ENCODE data around the gene CYP2R1.

The CYP2R1 gene

GRCh38 chr11:14835496-14836492 lies 56.2 kb downstream of the CYP2R1 start:
- no peak overlapping the region for H3K4me3 ChIP-seq (ENCODE audit: low read depth, low read length)

Measured in iPS-11a (cell line).